ENCODE data around the gene TUFT1.

TUFT1 gene

GRCh38 chr1:151583796-151584195 lies 43.7 kb downstream of the TUFT1 start:
- no peak overlapping the region for H3K4me3 ChIP-seq (ENCODE audit: low read depth, low read length)
- H3K36me3 ChIP-seq (ENCODE audit: control insufficient read depth in 2 of 2, insufficient read depth in 1 of 2, low read length in 2 of 2): peaks cover 5 to 43% of the 10 kb centered on the region in 2 experiments; a peak in 2 of 3 replicates
- no peak overlapping the region for H3K27ac ChIP-seq (ENCODE audit: extremely low read depth, low read depth, low read length)
- CTCF ChIA-PET: interaction anchor here (0.9 to 1.9 kb wide), 2 partner anchors 8 to 10 kb away, joined by 3 to 8 read pairs; no protein-coding TSS in a partner anchor
- H3K4me1 ChIP-seq (ENCODE audit: control insufficient read depth, insufficient read depth, low read length): no peaks in the 10 kb centered on the region
- no peaks in the 10 kb centered on the region for H3K9me3 ChIP-seq (ENCODE audit: control insufficient read depth, insufficient read depth, low read depth, low read length)
- POLR2A ChIA-PET: no interaction called here
- no peak for TF ChIP-seq ZNF518A (tag by site-specific recombination; conservative IDR thresholded peaks at IDR 0.05; ENCODE audit: low read depth)
- TF ChIP-seq SP7 (tag by site-specific recombination; IDR thresholded peaks at IDR 0.05): no peak
- TF ChIP-seq, protein P1, sequence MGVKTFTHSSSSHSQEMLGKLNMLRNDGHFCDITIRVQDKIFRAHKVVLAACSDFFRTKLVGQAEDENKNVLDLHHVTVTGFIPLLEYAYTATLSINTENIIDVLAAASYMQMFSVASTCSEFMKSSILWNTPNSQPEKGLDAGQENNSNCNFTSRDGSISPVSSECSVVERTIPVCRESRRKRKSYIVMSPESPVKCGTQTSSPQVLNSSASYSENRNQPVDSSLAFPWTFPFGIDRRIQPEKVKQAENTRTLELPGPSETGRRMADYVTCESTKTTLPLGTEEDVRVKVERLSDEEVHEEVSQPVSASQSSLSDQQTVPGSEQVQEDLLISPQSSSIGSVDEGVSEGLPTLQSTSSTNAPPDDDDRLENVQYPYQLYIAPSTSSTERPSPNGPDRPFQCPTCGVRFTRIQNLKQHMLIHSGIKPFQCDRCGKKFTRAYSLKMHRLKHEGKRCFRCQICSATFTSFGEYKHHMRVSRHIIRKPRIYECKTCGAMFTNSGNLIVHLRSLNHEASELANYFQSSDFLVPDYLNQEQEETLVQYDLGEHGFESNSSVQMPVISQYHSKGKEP (tag by site-specific recombination; IDR thresholded peaks at IDR 0.05): no peak
- TF ChIP-seq ZNF18 (tag by site-specific recombination; IDR thresholded peaks at IDR 0.05): no peak
- TF ChIP-seq PRDM2 (tag by site-specific recombination; IDR thresholded peaks at IDR 0.05; ENCODE audit: borderline replicate concordance): no peak
- no peak for TF ChIP-seq KLF1 (tag by site-specific recombination; IDR thresholded peaks at IDR 0.05)
- no peak for TF ChIP-seq ZNF624 (tag by site-specific recombination; IDR thresholded peaks at IDR 0.05)
- TF ChIP-seq PRDM10 (tag by site-specific recombination; IDR thresholded peaks at IDR 0.05): no peak
- no peak for TF ChIP-seq KLF10 (tag by site-specific recombination; IDR thresholded peaks at IDR 0.05)
- no peak for TF ChIP-seq ZBTB8A (tag by site-specific recombination; IDR thresholded peaks at IDR 0.05)
- TF ChIP-seq ZNF140 (tag by site-specific recombination; IDR thresholded peaks at IDR 0.05): no peak
- TF ChIP-seq ZNF843 (tag by site-specific recombination; IDR thresholded peaks at IDR 0.05): no peak
- TF ChIP-seq ZNF19 (tag by site-specific recombination; IDR thresholded peaks at IDR 0.05; ENCODE audit: low read depth): no peak
- TF ChIP-seq, protein P2, sequence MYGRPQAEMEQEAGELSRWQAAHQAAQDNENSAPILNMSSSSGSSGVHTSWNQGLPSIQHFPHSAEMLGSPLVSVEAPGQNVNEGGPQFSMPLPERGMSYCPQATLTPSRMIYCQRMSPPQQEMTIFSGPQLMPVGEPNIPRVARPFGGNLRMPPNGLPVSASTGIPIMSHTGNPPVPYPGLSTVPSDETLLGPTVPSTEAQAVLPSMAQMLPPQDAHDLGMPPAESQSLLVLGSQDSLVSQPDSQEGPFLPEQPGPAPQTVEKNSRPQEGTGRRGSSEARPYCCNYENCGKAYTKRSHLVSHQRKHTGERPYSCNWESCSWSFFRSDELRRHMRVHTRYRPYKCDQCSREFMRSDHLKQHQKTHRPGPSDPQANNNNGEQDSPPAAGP (tag by site-specific recombination; IDR thresholded peaks at IDR 0.05): no peak
- TF ChIP-seq ZNF121 (tag by site-specific recombination; IDR thresholded peaks at IDR 0.05): no peak
- TF ChIP-seq ZNF354C (tag by site-specific recombination; IDR thresholded peaks at IDR 0.05; ENCODE audit: borderline replicate concordance, low read depth): no peak
- no peak for TF ChIP-seq ZNF416 (tag by site-specific recombination; IDR thresholded peaks at IDR 0.05)
